NT2/D1 (cell line): ENCODE measurements around the gene PLPPR4.

ENCODE experiments used
- DNase-seq: peaks from one replicate; pipeline ENCODE4 v3.0.0-alpha.2; 2011; ENCODE audit warnings: low read depth, low spot score
- H3K27me3 ChIP-seq: 2 replicates; pipeline ENCODE4 v1.6.0; 2011; ENCODE audit warnings: mild to moderate bottlenecking; ENCODE audit not compliant: insufficient read length, insufficient read depth
- H3K36me3 ChIP-seq: 2 replicates; pipeline ENCODE4 v1.6.1; 2011; ENCODE audit warnings: mild to moderate bottlenecking, low read length, mixed read lengths; ENCODE audit not compliant: insufficient read depth, insufficient read length
- H3K4me1 ChIP-seq: 2 replicates; pipeline ENCODE4 v1.5.1; 2011; ENCODE audit not compliant: insufficient read depth, insufficient read length
- H3K4me3 ChIP-seq: 2 replicates; pipeline ENCODE4 v1.5.1; 2011; ENCODE audit warnings: low read depth; ENCODE audit not compliant: insufficient read length
- H3K9ac ChIP-seq: 2 replicates; pipeline ENCODE4 v1.6.0; 2011; ENCODE audit warnings: low read depth; ENCODE audit not compliant: insufficient read length
- H3K9me3 ChIP-seq: 2 replicates; pipeline ENCODE4 v1.5.1; 2011; ENCODE audit warnings: mild to moderate bottlenecking, low read length; ENCODE audit not compliant: insufficient read depth
- SUZ12 ChIP-seq: IDR thresholded peaks from 2 replicates; pipeline ENCODE4 v1.6.1; 2011; ENCODE audit not compliant: insufficient read length, insufficient read depth; ENCODE audit errors: extremely low read depth
- YY1 ChIP-seq: IDR thresholded peaks from 2 replicates; pipeline ENCODE4 v1.6.1; 2011; ENCODE audit not compliant: insufficient read length, insufficient read depth
- ZNF274 ChIP-seq: IDR thresholded peaks from 2 replicates; pipeline ENCODE4 v1.6.1; 2011; ENCODE audit warnings: mild to moderate bottlenecking, low read depth, low read length

The PLPPR4 gene

DNA sequence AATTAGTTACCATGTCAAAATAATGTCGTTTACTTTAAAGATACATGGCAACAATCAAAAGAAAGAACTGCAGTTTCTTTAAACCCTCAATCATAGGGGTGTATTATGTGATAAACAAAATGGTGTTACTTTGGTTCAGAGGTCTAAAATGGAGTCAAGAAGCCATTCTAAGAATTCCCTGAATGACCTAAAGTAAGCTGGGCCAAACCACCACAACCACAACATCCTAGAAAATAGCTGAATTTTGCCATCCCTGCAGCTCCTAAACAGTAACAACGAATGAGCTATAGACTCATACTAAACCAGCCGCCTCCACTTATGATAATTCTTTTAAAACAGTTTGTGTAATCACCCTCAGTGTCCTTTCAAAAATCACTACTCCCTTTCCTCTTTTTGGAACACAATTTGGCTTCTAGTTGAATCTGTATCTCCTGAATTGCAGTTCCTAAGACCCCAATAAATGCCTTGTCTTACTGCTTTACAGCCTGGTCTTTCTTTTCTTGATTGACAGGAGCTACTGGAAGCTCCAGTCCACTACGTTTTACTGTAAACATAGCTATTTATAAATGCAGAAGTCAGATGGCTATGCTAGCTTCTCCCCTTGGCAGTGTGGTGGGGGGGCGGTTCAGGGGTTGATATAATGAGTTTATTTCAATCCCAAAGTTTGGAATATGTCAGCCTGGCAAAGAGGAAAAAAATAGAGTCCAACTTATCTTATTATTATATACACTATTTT, 84.3 kb downstream of the PLPPR4 start:
- Histone ChIP-seq H3K4me3 (no peak overlapping the region), H3K4me1 (no peaks in the 10 kb centered on the region), H3K36me3 (no peaks in the 10 kb centered on the region), H3K9me3 (no peaks in the 10 kb centered on the region), H3K27me3 (no peaks in the 10 kb centered on the region), H3K9ac (no peak overlapping the region)
- no peak for DNase-seq
- TF ChIP-seq YY1 (no peak), ZNF274 (no peak), SUZ12 (no peak)

DNA sequence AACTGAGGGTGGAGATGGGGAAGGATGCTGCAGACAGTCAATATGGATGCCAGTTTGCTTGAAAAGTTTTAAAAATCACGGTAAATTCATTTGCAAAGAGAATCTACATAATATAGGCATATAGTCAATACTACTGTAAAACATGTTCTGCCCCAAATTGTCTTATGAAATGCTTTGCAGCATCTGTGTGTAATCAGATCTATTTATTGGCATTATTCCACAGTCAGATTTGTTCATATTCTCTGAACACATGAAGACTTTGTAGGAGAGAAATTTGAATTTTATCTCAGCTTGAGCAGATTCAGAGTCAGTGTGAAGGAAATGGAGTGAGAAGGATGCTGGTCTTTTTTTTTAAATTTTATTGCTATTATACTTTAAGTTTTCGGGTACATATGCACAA, 88.5 kb downstream of the PLPPR4 start:
- TF ChIP-seq ZNF274 (no peak), YY1 (no peak), SUZ12 (no peak)

DNA sequence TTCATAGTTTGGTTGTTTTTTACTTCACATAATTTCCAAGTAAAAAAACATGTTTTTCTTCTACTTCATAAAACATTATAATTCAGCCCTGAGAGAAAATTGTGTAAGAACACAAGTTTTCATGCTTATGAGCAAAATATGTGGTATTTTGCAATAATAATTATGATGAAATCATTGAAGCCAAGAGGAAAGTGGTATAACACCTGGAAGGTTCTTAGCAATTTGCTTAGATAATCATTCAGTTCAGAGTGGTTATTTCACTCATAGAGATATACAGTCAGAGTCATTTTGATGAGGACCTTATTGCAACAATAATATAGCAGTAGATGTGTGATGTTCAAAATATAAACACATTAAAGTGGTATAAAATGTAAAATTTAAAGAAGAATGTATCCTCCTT, 94.5 kb downstream of the PLPPR4 start:
- Histone ChIP-seq H3K4me3 (no peak overlapping the region), H3K4me1 (no peaks in the 10 kb centered on the region), H3K27me3 (no peaks in the 10 kb centered on the region), H3K36me3 (no peaks in the 10 kb centered on the region), H3K9me3 (no peaks in the 10 kb centered on the region), H3K9ac (no peak overlapping the region)
- DNase-seq: no peak
- TF ChIP-seq ZNF274: no peak
- no peak for TF ChIP-seq SUZ12
- TF ChIP-seq YY1: no peak

More for the DNA sequence above, 88.5 kb downstream of the PLPPR4 start:
- Histone ChIP-seq H3K4me1 (no peaks in the 10 kb centered on the region), H3K27me3 (no peaks in the 10 kb centered on the region), H3K36me3 (no peaks in the 10 kb centered on the region), H3K9ac (no peak overlapping the region), H3K9me3 (no peaks in the 10 kb centered on the region), H3K4me3 (no peak overlapping the region)
- no peak for DNase-seq
